ENCODE measurements around the gene HELLS. TPM values are rescaled to one million over a fixed set of nuclear protein-coding genes. Genes with fewer than 3 reads are reported as not detected.

Gene HELLS
- total RNA-seq, 4 donors from 2014 or later: 3.1 to 11.8 (median 5.8) TPM

GRCh38 chr10:94645285-94645684, 99.7 kb downstream of the HELLS start:
- Histone ChIP-seq H3K4me3 (no peak overlapping the region), H3K4me1 (no peaks in the 10 kb centered on the region), H3K27me3 (no peaks in the 10 kb centered on the region), H3K27ac (no peak overlapping the region), H3K9me3 (no peaks in the 10 kb centered on the region), H3K36me3 (no peaks in the 10 kb centered on the region)
- TF ChIP-seq POLR2A (IDR thresholded peaks at IDR 0.05) (no peak), CTCF (IDR thresholded peaks at IDR 0.05) (no peak), EP300 (IDR thresholded peaks at IDR 0.05) (no peak)
- 46 to 48% methylated on average over 2 of the region's 2 CpGs for WGBS, 2 donors
- DNase-seq (ENCODE audit: low spot score in 2 of 2): no peak

Other genes with a start within 250 kb of the HELLS start
- gene NOC3L, start 182.8 kb upstream of the HELLS start, total RNA-seq: 10 to 100 TPM; 20.6 to 27.4 (median 25.9) TPM
- gene TBC1D12, start 143.2 kb upstream of the HELLS start, total RNA-seq: 10 to 100 TPM; 30.0 to 36.0 (median 32.9) TPM
- gene CYP2C18, start 137.9 kb downstream of the HELLS start, total RNA-seq: not detected
- not detected for gene CYP2C19, start 216.9 kb downstream of the HELLS start, total RNA-seq

Data from tibial nerve (tissue), 4 donors.